ENCODE results near the gene FGF21.

Gene FGF21

DNA sequence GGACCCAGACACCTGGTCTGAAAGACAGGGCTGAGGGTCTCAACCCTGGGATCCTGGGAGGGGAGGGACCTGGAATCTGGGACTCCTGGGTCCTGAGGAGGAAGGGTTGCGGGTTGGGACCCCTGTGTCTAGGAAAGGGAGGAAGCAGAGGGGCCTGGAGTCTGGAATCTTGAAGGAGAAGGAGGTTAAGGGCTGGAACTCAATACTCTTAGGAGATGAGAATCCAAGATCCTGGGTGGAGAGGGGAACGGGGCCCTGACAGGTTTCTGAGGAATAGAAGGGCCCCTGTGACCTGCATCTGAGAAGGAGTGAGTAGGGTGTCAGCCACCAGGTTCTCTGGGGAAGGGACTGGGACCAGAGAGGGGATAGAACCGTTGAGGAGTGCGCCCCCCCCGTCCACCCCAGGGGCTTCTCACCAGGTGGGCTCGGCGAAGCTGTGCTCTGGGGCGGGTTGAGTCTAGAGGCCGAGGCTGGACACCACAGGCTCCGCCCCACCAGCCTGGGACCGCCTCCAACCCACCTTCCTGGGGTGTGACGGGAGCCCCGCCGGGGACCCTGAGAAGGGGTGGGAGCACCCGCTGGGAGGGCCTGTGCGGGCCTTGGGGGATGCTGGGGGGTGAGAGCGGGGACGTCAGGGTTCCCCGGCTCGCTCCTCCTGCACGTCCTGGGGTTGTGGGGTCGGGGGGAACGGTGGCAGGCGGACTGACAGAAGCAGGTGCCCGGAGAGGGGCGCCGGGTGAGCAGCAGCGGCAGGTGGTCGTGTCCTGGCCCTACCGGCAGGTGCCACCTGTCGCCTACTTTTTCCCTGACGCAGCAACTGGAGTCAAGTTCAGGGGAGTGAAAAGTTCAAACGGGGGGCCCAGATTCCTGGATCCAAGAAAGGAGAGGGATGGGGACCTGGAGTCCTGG is 35.8 kb upstream of the FGF21 start, which contains the start of gene MAMSTR:
TSS of gene MAMSTR (minus strand) at position 463 of the 909 bp plus-strand sequence. CDS start 694 bp downstream, outside the sequence.
- Histone ChIP-seq H3K4me3 (ENCODE audit: low read length) (peak within 1 kb of the TSS; percentile 87), H3K27ac (ENCODE audit: low read depth, low read length) (peak within 1 kb of the TSS; percentile 19), H3K4me1 (ENCODE audit: control insufficient read depth, insufficient read depth, low read length) (peaks cover 13% of the 10 kb centered on the region), H3K27me3 (ENCODE audit: control insufficient read depth, insufficient read depth, low read length) (no peaks in the 10 kb centered on the region), H3K9ac (ENCODE audit: low read length) (no peak within 1 kb of the TSS), H3K36me3 (ENCODE audit: control insufficient read depth, insufficient read depth, low read length) (no peaks in the 10 kb centered on the region)

DNA sequence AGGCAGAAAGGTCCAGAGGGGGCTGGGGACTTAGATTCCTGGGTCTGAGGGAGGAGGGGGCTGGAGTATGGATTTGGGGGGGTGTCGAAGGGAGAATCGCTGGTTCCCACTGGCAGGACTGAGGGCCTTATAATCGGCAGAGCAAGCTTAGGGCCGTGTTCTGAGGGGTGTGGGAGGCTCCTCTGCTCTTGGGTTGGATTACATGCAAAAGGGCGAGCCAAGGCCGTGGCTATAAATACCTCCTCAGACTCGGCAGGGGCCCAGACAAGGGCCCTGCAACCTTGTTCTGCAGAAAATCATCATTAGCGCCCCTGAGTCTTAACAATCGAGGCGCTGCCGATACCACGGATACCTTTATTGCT is 35.1 kb upstream of the FGF21 start:
- H3K4me3 ChIP-seq (ENCODE audit: low read length): peak overlapping the region; percentile 87
- H3K9ac ChIP-seq (ENCODE audit: low read length): no peak overlapping the region
- no peaks in the 10 kb centered on the region for H3K36me3 ChIP-seq (ENCODE audit: control insufficient read depth, insufficient read depth, low read length)
- peaks cover 9% of the 10 kb centered on the region for H3K4me1 ChIP-seq (ENCODE audit: control insufficient read depth, insufficient read depth, low read length)
- peak overlapping the region; percentile 19 for H3K27ac ChIP-seq (ENCODE audit: low read depth, low read length)
- H3K27me3 ChIP-seq (ENCODE audit: control insufficient read depth, insufficient read depth, low read length): no peaks in the 10 kb centered on the region

- peak overlapping the region; percentile 87 for H3K4me3 ChIP-seq (ENCODE audit: low read length)
- H3K27me3 ChIP-seq (ENCODE audit: control insufficient read depth, insufficient read depth, low read length): no peaks in the 10 kb centered on the region
- H3K36me3 ChIP-seq (ENCODE audit: control insufficient read depth, insufficient read depth, low read length): no peaks in the 10 kb centered on the region
- no peak overlapping the region for H3K9ac ChIP-seq (ENCODE audit: low read length)
- H3K4me1 ChIP-seq (ENCODE audit: control insufficient read depth, insufficient read depth, low read length): peaks cover 5% of the 10 kb centered on the region
- peak overlapping the region; percentile 93 for H3K27ac ChIP-seq (ENCODE audit: low read depth, low read length)
These were observed 34.6 kb upstream of the FGF21 start for GRCh38 chr19:48720613-48721296.

DNA sequence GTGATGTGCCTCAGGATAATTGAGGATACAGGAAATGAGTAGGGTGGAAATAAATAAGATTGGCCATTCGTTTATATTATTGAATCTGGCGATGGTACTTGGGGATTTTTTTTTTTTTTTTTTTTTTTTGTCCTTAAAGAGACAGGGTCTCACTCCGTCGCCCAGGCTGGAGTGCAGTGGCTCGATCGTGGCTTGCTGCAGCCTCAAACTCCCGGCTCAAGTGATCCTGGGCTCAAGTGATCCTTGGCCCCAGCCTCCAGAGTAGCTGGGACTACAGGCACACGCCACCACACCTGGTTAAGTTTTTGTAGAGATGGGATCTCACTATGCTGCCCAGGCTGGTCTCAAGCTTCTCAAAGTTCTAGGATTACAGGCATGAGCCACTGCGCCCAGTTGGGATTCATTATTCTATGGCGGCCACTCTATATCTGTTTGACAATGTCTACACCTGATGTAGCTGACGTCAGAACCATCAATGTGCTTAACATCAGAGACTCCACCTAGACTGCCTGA is 33.1 kb upstream of the FGF21 start:
- Histone ChIP-seq H3K27me3 (ENCODE audit: control insufficient read depth, insufficient read depth, low read length) (no peaks in the 10 kb centered on the region), H3K36me3 (ENCODE audit: control insufficient read depth, insufficient read depth, low read length) (no peaks in the 10 kb centered on the region), H3K27ac (ENCODE audit: low read depth, low read length) (no peak overlapping the region), H3K4me3 (ENCODE audit: low read length) (no peak overlapping the region), H3K4me1 (ENCODE audit: control insufficient read depth, insufficient read depth, low read length) (peaks cover 5% of the 10 kb centered on the region), H3K9ac (ENCODE audit: low read length) (no peak overlapping the region)

GRCh38 chr19:48724796-48725753 is 30.2 kb upstream of the FGF21 start:
- H3K27ac ChIP-seq (ENCODE audit: low read depth, low read length): peak overlapping the region; percentile 56
- H3K4me1 ChIP-seq (ENCODE audit: control insufficient read depth, insufficient read depth, low read length): peaks cover 3% of the 10 kb centered on the region
- H3K27me3 ChIP-seq (ENCODE audit: control insufficient read depth, insufficient read depth, low read length): no peaks in the 10 kb centered on the region
- H3K9ac ChIP-seq (ENCODE audit: low read length): no peak overlapping the region
- no peaks in the 10 kb centered on the region for H3K36me3 ChIP-seq (ENCODE audit: control insufficient read depth, insufficient read depth, low read length)
- no peak overlapping the region for H3K4me3 ChIP-seq (ENCODE audit: low read length)

GRCh38 chr19:48726556-48726955 is 28.8 kb upstream of the FGF21 start:
- Histone ChIP-seq H3K4me3 (ENCODE audit: low read length) (no peak overlapping the region), H3K4me1 (ENCODE audit: control insufficient read depth, insufficient read depth, low read length) (no peaks in the 10 kb centered on the region), H3K27ac (ENCODE audit: low read depth, low read length) (no peak overlapping the region)

DNA sequence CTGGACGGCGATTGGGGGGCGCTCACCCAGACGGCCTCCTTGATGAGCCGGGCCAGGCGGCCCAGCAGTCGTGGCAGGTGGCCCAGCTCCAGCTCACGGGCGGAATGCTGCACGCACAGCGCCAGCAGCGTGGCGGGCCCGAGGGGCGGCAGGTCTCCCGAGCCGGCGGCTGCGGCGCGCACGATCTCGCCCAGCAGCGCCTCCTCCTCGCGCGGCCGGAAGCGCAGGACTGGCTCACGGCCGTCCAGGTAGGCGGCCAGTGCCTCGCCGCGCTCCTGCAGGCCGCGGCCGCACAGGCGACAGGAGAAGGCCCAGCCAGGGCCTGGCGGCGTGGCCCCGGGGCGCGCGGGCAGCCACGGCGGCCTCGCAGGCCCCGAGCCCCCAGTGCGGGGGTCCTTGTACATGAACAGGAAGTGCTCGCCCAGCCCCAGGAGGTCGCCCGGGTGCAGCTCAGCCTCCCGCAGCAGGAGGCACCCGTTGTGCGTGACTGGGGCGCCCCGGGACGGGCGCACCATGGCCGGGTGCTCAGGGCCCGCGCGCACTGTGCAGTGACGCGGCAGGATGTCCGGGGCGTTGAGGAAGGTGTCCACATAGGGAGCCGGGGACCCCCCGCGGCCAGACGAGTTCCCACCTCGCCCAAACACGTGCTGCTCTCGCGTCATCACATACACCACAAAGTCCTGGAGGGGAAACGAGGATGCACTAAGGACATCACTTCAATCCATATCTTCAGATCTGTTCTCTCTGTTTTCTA is 26.2 kb upstream of the FGF21 start:
- Histone ChIP-seq H3K27me3 (ENCODE audit: control insufficient read depth, insufficient read depth, low read length) (no peaks in the 10 kb centered on the region), H3K36me3 (ENCODE audit: control insufficient read depth, insufficient read depth, low read length) (no peaks in the 10 kb centered on the region), H3K4me1 (ENCODE audit: control insufficient read depth, insufficient read depth, low read length) (no peaks in the 10 kb centered on the region), H3K4me3 (ENCODE audit: low read length) (no peak overlapping the region), H3K9ac (ENCODE audit: low read length) (no peak overlapping the region), H3K27ac (ENCODE audit: low read depth, low read length) (no peak overlapping the region)

More at GRCh38 chr19:48726556-48726955, 28.8 kb upstream of the FGF21 start:
- Histone ChIP-seq H3K9ac (ENCODE audit: low read length) (no peak overlapping the region), H3K36me3 (ENCODE audit: control insufficient read depth, insufficient read depth, low read length) (no peaks in the 10 kb centered on the region), H3K27me3 (ENCODE audit: control insufficient read depth, insufficient read depth, low read length) (no peaks in the 10 kb centered on the region)

DNA sequence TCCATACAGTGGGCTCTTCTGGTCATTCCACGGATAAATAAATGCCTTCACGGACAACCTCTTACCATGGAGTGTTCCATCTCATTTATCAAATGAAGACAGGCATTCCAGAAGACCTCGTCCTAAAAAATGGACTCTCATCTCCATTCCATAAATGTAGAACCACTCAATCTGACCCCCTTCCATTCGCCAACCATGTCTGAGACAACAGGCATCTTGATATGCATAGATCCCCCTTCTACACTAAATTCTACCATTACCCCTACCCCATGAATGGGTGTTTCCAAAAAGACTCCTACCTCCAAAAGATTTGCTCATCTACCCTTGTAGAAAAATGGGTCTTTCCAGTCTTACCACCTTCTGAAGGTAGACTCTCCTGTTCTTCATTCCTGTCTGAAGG is 23.9 kb upstream of the FGF21 start:
- no peaks in the 10 kb centered on the region for H3K4me1 ChIP-seq (ENCODE audit: control insufficient read depth, insufficient read depth, low read length)
- H3K27me3 ChIP-seq (ENCODE audit: control insufficient read depth, insufficient read depth, low read length): no peaks in the 10 kb centered on the region
- H3K4me3 ChIP-seq (ENCODE audit: low read length): no peak overlapping the region
- no peak overlapping the region for H3K27ac ChIP-seq (ENCODE audit: low read depth, low read length)
- H3K36me3 ChIP-seq (ENCODE audit: control insufficient read depth, insufficient read depth, low read length): no peaks in the 10 kb centered on the region
- H3K9ac ChIP-seq (ENCODE audit: low read length): no peak overlapping the region

DNA sequence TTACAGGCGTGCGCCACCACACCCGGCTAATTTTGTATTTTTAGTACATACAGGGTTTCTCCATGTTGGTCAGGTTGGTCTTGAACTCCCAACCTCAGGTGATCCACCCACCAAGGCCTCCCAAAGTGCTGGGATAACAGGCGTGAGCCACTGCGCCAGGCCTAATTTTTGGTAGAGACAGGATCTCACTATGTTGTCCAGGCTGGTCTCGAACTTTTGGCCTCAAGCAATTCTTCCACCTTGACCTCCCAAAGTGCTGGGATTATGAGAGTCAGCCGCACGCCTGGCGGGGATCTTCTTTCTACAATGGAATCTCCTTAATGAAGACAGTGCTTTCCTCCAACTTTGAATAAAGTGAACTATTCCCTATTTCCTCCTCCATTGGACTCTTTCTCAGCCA is 20.7 kb upstream of the FGF21 start:
- no peaks in the 10 kb centered on the region for H3K27me3 ChIP-seq (ENCODE audit: control insufficient read depth, insufficient read depth, low read length)
- H3K4me3 ChIP-seq (ENCODE audit: low read length): no peak overlapping the region
- no peak overlapping the region for H3K9ac ChIP-seq (ENCODE audit: low read length)
- no peaks in the 10 kb centered on the region for H3K36me3 ChIP-seq (ENCODE audit: control insufficient read depth, insufficient read depth, low read length)
- H3K27ac ChIP-seq (ENCODE audit: low read depth, low read length): no peak overlapping the region
- no peaks in the 10 kb centered on the region for H3K4me1 ChIP-seq (ENCODE audit: control insufficient read depth, insufficient read depth, low read length)

- Histone ChIP-seq H3K27me3 (ENCODE audit: control insufficient read depth, insufficient read depth, low read length) (no peaks in the 10 kb centered on the region), H3K4me1 (ENCODE audit: control insufficient read depth, insufficient read depth, low read length) (no peaks in the 10 kb centered on the region), H3K36me3 (ENCODE audit: control insufficient read depth, insufficient read depth, low read length) (no peaks in the 10 kb centered on the region), H3K4me3 (ENCODE audit: low read length) (no peak overlapping the region), H3K9ac (ENCODE audit: low read length) (no peak overlapping the region), H3K27ac (ENCODE audit: low read depth, low read length) (no peak overlapping the region)
These were observed 20.2 kb upstream of the FGF21 start for GRCh38 chr19:48735031-48735615.

GRCh38 chr19:48737360-48737998 is 17.8 kb upstream of the FGF21 start:
- no peaks in the 10 kb centered on the region for H3K4me1 ChIP-seq (ENCODE audit: control insufficient read depth, insufficient read depth, low read length)
- H3K27me3 ChIP-seq (ENCODE audit: control insufficient read depth, insufficient read depth, low read length): no peaks in the 10 kb centered on the region
- H3K27ac ChIP-seq (ENCODE audit: low read depth, low read length): no peak overlapping the region
- no peaks in the 10 kb centered on the region for H3K36me3 ChIP-seq (ENCODE audit: control insufficient read depth, insufficient read depth, low read length)
- H3K9ac ChIP-seq (ENCODE audit: low read length): no peak overlapping the region
- H3K4me3 ChIP-seq (ENCODE audit: low read length): no peak overlapping the region
